VCaP (cell line): ENCODE results near the gene C9orf40.

Experiments
- H3K27ac ChIP-seq: fragments of 450-650 bp; 2 replicates; pipeline ENCODE4 v1.5.1; 2017
- TF ChIP-seq, protein P1 (sequence below): fragments of 450-650 bp; conservative IDR thresholded peaks from 2 replicates; pipeline ENCODE4 v1.5.1; 2017; ENCODE audit warnings: mild to moderate bottlenecking, moderate library complexity

C9orf40 gene, protein sequence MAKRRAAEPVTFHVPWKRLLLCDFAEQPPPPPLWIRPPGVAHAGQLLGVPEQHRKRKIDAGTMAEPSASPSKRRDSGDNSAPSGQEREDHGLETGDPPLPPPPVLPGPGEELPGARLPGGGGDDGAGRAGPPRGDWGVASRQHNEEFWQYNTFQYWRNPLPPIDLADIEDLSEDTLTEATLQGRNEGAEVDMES

DNA sequence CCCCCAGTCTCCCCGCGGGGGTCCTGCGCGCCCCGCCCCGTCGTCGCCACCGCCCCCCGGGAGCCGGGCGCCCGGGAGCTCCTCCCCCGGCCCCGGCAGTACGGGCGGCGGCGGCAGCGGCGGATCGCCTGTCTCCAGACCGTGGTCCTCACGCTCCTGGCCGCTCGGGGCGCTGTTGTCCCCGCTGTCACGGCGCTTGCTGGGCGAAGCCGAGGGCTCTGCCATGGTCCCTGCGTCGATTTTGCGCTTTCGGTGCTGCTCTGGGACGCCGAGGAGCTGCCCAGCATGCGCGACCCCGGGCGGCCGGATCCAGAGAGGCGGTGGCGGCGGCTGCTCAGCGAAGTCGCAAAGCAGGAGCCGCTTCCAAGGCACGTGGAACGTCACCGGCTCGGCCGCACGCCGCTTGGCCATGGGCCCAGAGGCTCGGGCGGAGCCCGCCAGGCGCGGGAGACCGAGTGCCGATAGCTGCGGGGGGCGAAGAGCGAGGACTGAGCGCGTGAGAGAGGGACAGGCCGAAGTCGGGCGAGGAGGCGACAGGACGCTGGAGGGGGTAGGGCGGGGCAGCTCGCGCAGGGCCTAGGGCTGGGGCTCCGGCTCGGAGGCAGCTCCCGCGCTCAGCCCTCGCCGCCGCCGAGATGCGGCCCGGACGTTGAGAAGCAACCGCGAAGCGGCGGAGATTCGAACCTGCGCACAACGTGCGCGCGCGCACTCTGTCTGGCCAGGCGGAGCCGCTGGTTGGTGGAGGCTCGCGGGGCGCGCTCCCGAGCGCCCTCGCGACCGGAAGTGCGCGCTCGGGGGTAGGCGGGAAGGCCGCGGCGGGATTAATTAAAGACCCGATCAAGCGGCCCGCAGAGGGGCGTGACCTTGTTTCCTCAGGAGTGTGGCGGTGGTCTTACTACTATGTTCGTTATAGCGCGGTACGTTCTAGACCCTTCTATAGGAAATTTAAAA is at the start of gene C9orf40:
C9orf40 (minus strand) TSS at position 712 of the 951 bp plus-strand sequence; CDS start at position 411, 301 bp downstream.
- TF ChIP-seq, protein P1, sequence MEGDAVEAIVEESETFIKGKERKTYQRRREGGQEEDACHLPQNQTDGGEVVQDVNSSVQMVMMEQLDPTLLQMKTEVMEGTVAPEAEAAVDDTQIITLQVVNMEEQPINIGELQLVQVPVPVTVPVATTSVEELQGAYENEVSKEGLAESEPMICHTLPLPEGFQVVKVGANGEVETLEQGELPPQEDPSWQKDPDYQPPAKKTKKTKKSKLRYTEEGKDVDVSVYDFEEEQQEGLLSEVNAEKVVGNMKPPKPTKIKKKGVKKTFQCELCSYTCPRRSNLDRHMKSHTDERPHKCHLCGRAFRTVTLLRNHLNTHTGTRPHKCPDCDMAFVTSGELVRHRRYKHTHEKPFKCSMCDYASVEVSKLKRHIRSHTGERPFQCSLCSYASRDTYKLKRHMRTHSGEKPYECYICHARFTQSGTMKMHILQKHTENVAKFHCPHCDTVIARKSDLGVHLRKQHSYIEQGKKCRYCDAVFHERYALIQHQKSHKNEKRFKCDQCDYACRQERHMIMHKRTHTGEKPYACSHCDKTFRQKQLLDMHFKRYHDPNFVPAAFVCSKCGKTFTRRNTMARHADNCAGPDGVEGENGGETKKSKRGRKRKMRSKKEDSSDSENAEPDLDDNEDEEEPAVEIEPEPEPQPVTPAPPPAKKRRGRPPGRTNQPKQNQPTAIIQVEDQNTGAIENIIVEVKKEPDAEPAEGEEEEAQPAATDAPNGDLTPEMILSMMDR, result peak; percentile 92
- H3K27ac ChIP-seq, result peak within 1 kb of the TSS; percentile 88

DNA sequence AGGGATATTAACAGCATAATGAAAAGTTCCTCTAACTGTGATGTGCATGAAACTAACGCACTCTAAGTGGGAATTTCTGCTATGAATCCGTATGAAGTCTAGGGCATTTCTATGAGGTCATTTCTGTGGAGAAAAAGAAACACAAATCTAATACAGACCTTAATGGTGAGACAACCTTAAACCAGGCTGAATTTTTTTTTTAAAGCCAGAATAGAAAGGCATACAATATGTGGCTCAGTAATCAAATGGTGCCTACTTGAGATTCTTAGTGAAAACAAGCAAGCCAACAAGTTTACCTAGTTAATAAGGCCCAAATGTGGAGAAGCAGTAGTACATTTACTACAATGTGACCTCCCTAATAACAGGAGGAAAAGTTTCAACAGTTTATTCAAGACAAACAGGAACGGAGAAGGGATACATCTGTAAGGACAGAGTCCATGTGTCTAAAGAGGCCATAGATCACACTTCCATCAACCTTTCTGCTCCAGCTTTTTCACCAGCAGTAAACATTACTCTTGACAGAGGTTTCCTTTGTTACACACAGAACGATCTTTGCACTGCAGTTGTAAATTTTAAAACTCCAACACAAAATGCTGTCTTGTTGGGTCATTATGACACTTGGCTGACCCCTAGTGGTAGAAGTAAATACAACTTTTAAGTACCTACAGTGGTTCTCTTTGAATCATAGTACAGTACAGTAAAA is 49.2 kb upstream of the C9orf40 start:
- H3K27ac ChIP-seq, result no peak overlapping the region
- TF ChIP-seq, protein P1, result peak; percentile 80

DNA sequence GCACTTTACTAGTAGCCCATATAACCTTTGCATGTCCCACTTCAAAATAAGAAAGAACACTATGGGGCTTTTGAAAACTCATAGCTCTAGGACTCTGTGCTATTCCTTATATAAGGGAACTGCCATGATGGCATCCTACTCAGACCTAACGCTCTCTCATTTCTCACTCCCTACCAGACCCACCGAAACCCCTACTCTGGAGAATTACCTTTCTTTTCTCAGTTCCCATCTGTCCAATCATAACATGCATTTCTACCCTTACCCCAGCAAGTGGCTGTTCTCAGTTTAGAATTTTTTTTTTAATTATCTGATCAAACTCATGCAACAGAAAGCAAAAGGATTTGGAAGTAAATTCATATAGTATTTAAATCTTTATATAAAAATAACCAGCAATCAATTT is 48.1 kb upstream of the C9orf40 start:
- TF ChIP-seq, protein P1, result no peak
- H3K27ac ChIP-seq, result no peak overlapping the region

DNA sequence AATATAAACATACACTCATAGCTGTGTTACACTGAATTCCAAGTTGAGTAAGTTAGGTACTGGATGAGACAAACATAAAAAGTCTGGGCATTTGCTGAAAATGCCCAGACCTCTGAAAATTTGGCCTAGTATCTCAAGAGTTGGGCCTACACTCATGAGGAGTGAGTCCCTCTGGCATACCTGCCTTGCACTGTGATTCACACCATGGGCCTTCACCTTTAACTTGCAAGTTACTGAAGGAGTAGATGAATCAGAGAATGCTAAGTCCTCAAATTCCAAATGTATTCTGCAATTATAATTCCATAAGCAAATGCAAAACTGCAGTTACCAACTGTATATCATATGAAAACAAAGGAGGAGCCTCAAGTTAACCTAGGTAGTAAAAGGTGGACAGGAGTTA is 32.3 kb upstream of the C9orf40 start:
- no peak overlapping the region for H3K27ac ChIP-seq
- TF ChIP-seq, protein P1, result no peak

DNA sequence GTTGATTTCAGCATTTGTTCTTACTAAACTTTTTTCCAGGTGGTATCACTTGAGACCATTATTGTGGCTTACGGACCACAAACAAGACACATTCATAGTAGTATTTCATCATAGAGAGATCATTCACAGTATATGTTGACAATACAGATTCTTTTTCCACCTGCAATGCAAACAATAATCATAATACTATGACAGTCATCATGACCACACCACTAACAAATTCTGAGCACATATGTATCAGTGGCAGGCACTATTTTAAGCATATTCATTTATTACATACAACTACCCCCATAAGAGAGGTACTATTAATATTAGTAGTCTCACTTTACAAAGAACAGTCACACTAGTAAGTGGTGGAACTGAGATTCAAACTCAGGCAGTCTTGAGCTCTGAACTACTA is 31.0 kb upstream of the C9orf40 start:
- no peak overlapping the region for H3K27ac ChIP-seq
- TF ChIP-seq, protein P1, result no peak

DNA sequence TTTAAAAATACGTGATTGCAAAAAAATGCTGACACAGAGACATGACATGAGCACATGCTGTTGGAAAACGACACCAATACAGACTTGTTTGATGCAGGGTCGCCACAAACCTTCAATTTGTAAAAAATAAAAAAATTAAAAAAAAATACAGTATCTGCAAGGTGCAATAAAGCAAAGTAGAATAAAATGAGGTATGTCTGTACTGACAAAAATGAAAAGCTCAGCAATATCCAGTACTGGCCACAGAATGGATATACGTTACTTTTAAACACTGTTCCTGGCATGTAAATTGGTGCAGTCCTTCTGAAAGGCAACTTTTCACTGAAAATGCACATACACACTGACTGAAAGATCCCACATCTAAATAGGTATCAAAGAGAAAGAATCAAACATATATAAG is 27.1 kb upstream of the C9orf40 start:
- TF ChIP-seq, protein P1, result no peak
- H3K27ac ChIP-seq, result no peak overlapping the region

DNA sequence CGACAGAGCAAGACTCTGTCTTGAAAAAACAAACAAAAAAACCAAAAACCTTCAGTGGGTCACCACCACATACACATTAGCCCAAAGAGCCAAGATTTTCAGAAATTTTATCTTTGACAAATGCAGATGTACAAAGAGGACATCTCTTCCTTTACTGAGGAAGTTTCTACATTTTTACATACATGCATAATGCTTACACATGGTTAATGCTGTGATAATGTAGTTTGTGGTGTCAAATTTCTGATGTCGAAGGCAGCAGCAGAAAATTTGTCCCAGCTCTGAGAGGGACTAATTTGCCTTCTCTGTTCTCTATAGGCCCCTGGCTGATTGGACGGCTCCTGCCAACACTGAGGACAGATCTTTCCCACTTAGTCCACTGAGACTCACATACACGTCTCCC is 24.6 kb upstream of the C9orf40 start:
- H3K27ac ChIP-seq, result no peak overlapping the region
- TF ChIP-seq, protein P1, result no peak
